Fibroblast of skin of right quadriceps (primary cell): Measurements from ENCODE around the gene POLR3B.
A peak's percentile ranks its signal among the peaks of the same experiment; 100 is the strongest.
"Not testable (repeated sequence)": the region's sequence is repeated elsewhere in the genome, so short reads cannot be mapped to it uniquely, and the experiment has no call there.

Source experiments
- DNase-seq: peaks from one replicate; pipeline ENCODE4 v3.0.0-alpha.2; 2013

The POLR3B gene

DNA sequence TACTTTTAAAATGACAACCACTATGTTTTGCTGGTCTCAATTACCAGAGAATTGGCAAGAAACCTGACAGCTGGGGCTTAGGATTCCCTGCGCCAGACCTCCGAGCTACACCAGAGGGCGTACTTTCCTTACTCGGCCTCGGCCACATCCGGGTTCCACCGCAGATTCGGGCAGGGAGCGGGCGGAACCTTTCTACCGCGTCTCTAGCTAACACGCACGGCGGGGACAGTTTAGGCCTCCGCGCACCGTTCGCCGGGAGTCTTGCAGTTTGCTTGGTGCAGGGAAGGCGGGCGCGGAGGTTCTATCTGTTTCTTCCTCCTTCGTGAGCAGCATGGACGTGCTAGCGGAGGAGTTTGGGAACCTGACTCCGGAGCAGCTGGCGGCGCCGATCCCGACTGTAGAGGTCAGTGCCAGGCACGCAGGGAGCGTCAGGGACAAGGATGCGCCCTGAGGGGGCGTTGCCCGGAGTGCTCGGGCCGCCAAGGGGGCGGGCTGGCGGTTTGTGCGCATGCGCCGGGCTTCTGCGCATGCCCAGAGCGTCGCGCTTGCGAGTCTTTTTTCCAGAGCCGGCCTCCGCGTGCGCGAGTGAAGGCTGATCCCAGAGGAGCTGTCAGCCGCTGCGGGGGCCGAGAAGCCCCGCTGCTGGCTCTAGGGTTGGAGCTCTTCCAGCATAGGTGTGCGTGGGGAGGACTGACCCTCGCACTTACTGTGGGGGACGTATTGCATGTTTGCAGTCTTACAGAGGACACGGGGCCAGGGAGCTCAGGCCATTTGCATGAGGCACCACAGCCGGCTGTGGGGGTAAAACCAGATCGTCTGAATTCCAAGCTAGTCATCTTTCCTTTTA, at the start of gene POLR3B:
POLR3B (plus strand) TSS at position 200 of the 847 bp plus-strand sequence; CDS start at position 332, 132 bp downstream.
- DNase-seq = peak; percentile 96

DNA sequence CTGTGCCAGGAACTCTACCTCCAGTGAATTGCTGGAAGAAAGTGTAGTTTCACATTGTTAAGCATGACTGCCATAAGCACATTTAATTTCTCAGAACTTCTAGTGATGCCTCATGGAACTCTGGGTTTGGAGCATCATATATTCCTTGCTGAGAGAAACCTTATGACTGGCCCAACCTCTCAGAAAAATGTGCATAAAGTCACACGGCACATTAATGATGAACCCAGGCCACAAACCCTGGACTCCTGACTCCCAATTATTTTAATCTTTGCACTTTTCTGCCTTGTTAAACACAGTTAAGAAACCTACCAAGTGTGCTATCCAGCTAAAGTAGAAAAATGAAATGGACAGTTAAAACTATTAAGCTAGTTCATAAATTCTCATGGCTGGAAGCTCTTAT, 49.4 kb upstream of the POLR3B start:
- DNase-seq = no peak

DNA sequence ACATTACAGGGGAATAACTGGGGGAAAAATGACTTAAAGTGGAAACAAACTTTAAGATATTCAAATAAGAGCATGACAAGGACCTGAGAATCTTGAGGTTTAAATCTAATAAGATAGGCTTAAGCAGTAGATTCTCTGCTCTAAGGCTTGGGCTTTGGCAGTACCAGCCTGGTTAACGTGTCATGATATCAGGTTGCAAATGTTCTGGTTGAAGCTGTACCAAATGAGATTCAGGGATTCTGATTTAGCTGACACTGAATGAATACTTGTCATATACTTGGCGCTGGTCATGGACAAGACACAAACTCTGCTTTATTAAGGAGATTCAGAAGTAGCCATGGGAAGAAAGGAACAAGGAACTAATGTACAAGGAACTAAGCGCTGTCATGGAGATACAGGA, 48.9 kb upstream of the POLR3B start:
- no peak for DNase-seq

- DNase-seq = peak; percentile 75
These were observed 47.7 kb upstream of the POLR3B start for GRCh38 chr12:106309671-106310505.

DNA sequence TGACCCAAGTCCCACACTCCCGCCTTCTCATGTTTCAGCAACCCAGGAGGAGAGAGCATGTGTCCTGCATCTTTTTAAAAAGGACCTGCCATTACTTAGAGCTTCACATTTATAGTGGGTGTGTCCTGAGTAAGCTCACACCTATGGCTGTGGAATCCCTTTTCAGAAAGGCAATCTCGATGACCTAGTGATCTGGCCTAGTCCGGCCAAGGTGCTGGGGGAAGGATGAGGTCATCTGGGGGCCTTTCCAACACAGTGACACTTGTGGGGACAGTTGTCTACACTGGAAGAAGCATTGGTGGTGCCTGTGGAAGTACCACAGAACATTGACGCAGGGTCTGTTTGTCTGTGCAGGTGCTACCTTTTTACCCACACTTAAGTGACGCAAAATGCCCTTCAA, 46.9 kb upstream of the POLR3B start:
- DNase-seq = no peak

- DNase-seq = no peak
These were observed 46.4 kb upstream of the POLR3B start for GRCh38 chr12:106311139-106311538.

- DNase-seq = not testable (repeated sequence)
These were observed 44.1 kb upstream of the POLR3B start for GRCh38 chr12:106313413-106313812.

DNA sequence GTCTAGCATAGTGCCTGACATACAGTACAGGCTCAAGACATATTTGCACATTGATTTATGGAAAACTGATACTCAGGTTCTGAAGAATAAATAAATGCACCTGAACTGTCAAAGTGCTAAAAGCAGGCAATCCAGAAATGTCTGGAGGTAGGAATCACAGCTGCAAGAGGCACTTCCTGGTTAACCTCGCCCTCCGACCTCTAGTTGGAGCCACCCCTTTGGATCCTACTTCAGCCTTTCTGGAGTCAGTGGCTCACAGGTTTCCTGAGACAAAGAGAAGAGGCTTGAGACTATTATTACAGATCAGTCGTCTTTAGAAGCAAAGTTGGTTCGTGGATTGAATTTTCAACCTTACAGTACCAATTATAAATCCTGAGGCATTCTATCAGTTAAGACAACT, 42.0 kb upstream of the POLR3B start:
- no peak for DNase-seq

- no peak for DNase-seq
These were observed 40.0 kb upstream of the POLR3B start for GRCh38 chr12:106317406-106318082.

DNA sequence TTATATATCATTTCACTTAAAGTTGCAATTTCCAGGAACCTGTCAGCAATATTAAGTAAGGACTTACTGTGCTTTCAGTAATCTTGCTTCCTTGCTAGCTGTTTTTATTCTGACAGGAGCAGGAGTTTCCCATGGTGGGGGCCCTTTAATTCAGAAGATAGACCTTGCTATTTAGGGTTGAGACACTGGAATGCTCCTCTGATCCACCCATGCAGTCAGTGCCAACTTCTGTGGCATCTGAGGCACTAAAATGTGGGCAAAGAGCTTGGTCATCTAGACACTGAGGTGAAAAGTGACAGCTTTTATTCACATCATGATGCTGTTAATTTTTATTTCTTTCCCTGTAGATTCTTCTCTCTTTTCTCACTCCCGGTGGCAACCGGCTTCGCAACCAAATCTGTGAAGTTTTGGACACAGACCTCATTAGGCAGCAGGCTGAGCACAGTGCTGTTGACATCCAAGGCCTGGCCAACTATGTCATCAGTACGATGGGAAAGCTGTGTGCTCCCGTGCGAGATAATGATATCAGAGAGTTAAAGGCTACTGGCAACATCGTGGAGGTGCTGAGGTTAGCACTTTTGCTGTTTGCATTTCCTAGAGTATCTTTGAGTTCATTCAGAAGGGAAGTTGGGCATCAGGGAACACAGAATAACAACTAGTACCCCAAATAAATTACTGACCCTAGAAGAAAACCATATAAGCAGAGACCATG, 36.3 kb upstream of the POLR3B start:
- no peak for DNase-seq

GRCh38 chr12:106323537-106323936, 34.0 kb upstream of the POLR3B start:
- no peak for DNase-seq

- DNase-seq = no peak
These were observed 30.2 kb upstream of the POLR3B start for GRCh38 chr12:106327309-106327869.

GRCh38 chr12:106328735-106329134, 28.8 kb upstream of the POLR3B start:
- no peak for DNase-seq

- no peak for DNase-seq
These were observed 28.1 kb upstream of the POLR3B start for GRCh38 chr12:106329231-106329982.

DNA sequence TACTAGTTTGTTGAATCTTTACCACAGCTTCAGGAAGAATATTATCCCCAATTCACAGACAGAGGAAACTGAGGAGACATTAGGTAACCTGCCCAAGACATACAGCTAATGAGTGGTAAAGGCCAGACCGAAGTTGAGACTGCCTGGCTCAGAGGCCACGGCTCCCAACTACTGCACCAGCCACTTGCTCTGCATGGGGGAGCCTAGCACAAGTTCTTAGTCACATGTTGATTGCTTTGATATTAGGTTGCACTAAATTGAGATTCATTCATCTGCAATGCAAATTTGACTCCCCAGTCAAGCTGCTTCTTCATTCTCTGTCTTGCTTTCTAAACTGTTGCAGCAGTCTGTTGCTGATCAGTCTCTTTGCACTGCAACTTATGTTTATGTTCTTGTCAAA, 25.9 kb upstream of the POLR3B start:
- DNase-seq = no peak

DNA sequence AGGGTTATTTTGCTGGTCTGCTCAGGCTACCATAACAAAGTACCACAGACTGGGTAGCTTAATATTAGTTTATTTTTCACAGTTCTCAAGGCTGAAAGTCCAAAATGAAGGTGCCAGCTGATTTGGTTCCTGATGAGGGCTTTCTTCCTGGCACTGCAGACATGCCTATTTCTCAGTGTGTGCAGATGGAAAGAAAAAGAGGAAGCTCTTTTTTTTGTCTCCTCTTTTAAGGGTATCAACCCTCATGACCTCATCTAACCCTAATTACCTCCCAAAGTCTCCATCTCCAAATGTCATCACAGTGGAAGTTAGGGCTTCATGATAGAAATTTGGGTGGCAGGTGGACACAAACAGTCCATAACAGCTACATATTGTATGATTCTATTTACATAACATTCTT, 25.0 kb upstream of the POLR3B start:
- no peak for DNase-seq

DNA sequence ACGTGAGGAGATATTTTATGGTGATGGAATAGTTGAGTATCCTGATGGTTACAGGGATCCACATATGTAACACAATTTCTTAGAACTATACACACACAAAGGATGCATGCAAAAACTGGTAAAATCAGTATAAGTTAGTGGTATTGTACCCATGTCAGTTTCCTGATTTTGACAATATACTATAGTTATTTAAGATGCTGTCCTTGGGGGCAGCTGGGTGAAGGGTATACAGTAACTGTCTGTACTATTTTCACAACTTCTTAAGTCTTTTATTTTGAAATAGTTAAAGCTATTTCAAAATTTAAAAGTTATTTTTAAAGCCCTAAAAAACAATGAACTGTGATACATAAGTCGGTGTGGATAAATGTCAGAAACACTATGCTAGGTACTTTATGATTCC, 24.5 kb upstream of the POLR3B start:
- DNase-seq = no peak

- DNase-seq = no peak
These were observed 23.8 kb upstream of the POLR3B start for GRCh38 chr12:106333756-106334155.

DNA sequence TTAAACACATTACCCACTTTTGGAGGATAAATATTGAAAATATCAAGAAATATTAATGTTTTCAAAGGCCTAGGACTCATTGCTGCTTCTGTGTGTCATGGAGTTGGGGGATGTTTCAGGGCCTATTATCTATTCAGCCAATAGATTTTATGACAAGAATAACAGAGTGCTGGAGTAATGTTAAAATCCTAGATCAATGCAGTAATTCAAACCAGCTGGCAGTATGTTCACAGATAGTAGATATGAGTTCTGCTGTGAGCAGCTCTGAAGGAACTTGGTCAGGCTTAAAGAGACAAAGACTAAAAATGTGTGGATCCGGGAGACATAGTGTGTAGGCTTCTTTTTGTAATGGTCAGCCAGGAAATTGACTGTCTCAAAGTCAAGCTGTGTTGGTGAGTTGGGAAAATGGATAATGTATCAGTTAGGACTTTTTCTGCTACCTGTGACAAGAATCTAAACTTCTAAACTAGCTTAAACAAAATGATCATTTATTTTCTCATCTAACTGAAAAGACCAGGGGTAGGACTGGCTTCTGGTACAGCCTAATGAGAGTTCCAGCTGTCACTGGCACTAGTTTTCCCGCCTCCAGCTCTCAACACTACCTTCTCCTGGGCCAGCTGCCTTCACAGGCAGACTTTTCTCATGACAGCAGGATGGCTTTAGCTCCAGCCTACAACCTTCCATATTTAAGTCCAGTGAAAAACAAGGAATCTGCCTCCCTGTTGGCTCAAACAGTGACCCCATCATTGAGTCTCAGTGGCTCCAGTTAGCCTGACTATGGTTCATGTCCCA, 16.3 kb upstream of the POLR3B start:
- DNase-seq = peak; percentile 56

DNA sequence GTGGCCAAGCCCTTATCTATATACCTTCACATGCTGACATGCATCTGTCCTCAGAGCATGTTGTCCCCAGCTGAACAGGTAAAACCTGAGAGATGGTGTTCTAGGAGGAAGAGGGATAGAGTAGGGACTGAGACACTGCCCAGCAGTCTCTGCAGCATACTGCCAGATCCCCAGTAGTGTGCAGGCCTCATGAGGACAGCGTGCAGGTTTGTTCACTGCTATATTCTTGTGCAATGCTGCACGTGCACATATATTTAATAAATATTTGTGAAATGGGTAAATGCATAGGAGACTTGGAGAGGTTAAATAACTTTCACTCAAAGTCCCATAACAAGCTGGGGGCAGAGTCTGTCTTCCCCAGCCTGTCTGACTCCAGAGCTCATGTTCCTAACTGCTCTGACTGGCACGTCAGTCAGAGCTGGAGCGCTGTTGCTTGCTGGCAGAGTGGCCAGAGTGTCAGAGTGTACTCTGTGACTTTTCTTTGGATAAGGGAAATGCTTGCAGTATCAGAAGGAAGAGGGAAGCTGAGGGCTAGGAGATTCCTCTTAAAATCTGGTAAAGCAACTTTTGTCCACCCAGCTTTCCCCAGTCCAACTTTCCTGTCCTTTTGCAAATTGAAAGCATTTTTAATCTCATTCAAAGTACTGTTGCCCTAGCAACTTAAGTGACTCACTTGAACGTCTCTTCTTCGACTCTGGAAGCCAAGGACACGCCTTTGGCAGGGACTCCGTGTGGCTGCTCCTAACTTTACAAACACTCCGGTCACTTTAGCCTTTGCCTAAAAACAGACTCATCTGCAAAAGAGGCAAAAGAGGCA, 14.9 kb upstream of the POLR3B start:
- DNase-seq = peak; percentile 56
